ENCODE results near the gene CA12.

The CA12 gene

DNA sequence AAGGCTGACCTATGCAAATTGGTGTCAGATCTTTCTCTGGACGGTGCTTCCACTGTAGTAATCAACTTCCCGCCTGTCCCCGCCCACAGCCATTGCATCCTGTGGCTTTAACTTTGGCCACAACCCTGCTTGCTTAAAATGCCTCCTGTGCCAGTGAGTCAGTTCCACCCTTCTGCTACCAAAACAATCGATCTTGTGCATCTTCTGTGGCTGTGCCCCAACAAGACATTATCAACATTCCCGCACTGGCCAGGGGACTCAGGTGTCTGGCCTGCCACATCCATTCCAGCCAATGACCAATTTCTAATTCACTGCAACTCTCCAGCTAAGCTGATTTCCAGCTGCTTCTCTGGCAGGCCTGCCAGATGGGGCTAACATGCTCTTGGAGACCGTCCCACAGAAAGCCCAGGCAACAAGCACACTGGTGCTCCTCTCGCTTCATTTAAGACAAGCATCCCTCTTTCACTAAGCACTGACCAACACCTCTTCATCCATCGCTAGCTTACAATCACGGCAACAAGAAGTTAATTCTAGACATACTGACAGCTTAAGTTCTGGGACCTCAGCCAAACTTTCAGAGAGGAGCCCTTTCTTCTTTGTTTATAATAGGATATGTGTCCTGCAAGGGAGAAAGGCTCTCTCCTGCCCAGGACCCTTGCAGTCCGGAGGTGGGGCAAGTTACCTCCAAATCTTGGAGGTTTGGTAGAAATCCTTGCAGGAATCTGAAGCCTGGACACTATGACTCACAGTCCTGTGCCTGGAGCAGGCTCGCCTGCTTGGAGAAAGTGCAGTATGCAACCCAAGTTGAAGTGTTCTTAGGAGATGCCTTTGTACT, 6.7 kb downstream of the CA12 start:
- Histone ChIP-seq H3K9me3 (ENCODE audit: control insufficient read depth, insufficient read depth, low read length) (no peaks in the 10 kb centered on the region), H3K4me1 (ENCODE audit: insufficient read depth, low read length) (peaks cover 9% of the 10 kb centered on the region), H3K9ac (ENCODE audit: low read depth, low read length) (no peak overlapping the region), H3K36me3 (ENCODE audit: insufficient read depth, low read length) (no peaks in the 10 kb centered on the region)

DNA sequence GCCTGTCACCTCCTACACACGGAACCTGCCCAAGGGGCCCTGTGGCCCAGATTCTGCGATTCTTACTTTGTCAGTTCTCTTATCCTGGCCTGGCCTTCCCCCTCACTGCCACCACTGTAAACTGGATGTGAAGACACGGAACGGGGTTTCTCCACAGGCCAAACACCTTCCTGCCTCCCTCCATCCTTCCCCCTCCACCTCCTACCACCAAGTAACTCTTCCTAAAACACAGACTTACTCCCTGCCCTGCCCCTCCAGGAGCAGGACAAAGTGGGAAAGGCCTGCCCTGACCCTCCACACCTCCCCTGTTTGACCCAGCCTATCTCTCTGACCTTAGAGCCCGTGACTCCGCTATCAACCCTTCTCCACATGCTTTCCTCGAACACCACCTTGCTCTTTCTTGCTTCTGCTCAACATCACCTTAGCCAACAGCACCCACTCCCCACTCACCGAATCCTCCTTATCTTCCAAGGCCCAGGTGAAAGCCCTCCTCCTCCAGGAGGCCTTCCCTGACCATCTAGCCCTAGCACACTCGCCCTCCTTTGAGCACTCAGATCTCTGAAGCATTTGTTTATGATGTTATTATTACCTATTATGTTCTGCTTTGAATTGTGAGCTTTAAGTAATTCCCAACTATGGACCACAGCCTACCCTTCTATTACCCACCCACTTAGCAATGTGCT, 7.6 kb downstream of the CA12 start:
- Histone ChIP-seq H3K36me3 (ENCODE audit: insufficient read depth, low read length) (no peaks in the 10 kb centered on the region), H3K4me1 (ENCODE audit: insufficient read depth, low read length) (no peaks in the 10 kb centered on the region; the same call in none of the 2 replicates), H3K9ac (ENCODE audit: low read depth, low read length) (no peak overlapping the region), H3K9me3 (ENCODE audit: control insufficient read depth, insufficient read depth, low read length) (no peaks in the 10 kb centered on the region)

DNA sequence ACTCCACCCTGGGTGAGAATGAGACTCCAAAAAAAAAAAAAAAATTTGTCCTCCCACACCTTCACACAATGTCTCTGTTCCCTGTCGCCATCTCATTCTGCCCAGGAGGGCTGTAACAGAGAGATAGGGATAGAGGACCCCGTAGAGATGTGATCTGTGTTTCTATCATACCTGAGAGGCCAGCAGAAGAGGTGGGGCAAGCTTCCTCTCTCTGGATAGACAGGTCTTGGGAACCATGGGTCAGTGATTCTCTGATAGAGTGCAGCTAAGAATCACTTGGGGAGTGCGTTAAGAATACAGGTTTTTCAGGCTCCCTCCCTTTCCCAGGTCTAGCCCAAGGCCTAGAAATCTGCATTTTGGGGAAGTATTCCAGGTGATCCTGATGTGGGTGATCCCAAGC, 8.3 kb downstream of the CA12 start:
- Histone ChIP-seq H3K9ac (ENCODE audit: low read depth, low read length) (no peak overlapping the region), H3K9me3 (ENCODE audit: control insufficient read depth, insufficient read depth, low read length) (no peaks in the 10 kb centered on the region), H3K4me1 (ENCODE audit: insufficient read depth, low read length) (no peaks in the 10 kb centered on the region; the same call in 1 of the 2 replicates), H3K36me3 (ENCODE audit: insufficient read depth, low read length) (no peaks in the 10 kb centered on the region)

DNA sequence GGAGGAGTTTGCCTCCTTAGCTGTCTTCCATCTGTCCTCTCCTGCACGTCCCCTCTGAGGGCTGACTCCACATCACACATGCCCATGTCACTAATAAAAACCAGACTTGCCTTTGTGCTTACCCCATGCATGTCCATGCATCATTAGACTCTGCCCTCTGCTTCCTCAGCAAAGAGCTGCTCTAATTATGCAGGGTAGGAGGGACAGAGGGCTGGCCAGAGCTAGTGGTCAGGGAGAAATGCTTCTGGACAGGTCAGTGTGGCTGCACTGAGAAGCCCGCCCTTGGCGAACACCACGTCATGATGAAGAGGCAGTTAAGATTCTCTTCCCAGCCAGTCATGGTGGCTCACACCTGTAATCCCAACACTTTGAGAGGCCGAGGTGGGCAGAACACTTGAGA, 8.9 kb downstream of the CA12 start:
- no peaks in the 10 kb centered on the region; the same call in 1 of the 2 replicates for H3K4me1 ChIP-seq (ENCODE audit: insufficient read depth, low read length)

GRCh38 chr15:63372018-63372705, 9.5 kb downstream of the CA12 start:
- Histone ChIP-seq H3K9ac (ENCODE audit: low read depth, low read length) (no peak overlapping the region), H3K9me3 (ENCODE audit: control insufficient read depth, insufficient read depth, low read length) (no peaks in the 10 kb centered on the region), H3K4me1 (ENCODE audit: insufficient read depth, low read length) (no peaks in the 10 kb centered on the region; the same call in 1 of the 2 replicates)

More for the DNA sequence above, 8.9 kb downstream of the CA12 start:
- Histone ChIP-seq H3K36me3 (ENCODE audit: insufficient read depth, low read length) (no peaks in the 10 kb centered on the region), H3K9ac (ENCODE audit: low read depth, low read length) (no peak overlapping the region), H3K9me3 (ENCODE audit: control insufficient read depth, insufficient read depth, low read length) (no peaks in the 10 kb centered on the region)

GRCh38 chr15:63371297-63371918, 10.2 kb downstream of the CA12 start:
- Histone ChIP-seq H3K9ac (ENCODE audit: low read depth, low read length) (no peak overlapping the region), H3K36me3 (ENCODE audit: insufficient read depth, low read length) (no peaks in the 10 kb centered on the region), H3K4me1 (ENCODE audit: insufficient read depth, low read length) (no peaks in the 10 kb centered on the region; the same call in 1 of the 2 replicates), H3K9me3 (ENCODE audit: control insufficient read depth, insufficient read depth, low read length) (no peaks in the 10 kb centered on the region)

More at GRCh38 chr15:63372018-63372705, 9.5 kb downstream of the CA12 start:
- H3K36me3 ChIP-seq (ENCODE audit: insufficient read depth, low read length), result no peaks in the 10 kb centered on the region

DNA sequence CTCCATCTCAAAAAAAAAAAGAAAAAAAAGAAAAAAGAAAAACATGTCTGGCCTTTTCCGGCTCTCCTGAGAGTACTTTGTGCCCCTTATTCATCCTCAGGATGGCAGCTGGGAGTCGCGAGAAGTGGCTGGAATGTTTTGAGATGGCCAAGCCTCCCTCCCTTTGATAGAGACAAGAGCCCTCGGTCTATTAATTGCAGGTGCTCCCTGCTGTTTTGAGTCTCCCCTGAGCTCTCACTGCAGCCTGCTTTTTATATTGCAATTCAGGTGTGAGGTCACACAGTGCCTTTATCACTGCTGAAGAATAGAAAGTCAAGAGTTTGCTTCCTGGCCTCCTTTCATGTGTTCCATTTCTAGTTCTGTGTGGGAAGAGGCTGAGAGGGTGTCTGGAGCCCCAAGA, 10.9 kb downstream of the CA12 start:
- no peak overlapping the region for H3K9ac ChIP-seq (ENCODE audit: low read depth, low read length)
- H3K4me1 ChIP-seq (ENCODE audit: insufficient read depth, low read length), result no peaks in the 10 kb centered on the region; the same call in 1 of the 2 replicates
- no peaks in the 10 kb centered on the region for H3K36me3 ChIP-seq (ENCODE audit: insufficient read depth, low read length)
- H3K9me3 ChIP-seq (ENCODE audit: control insufficient read depth, insufficient read depth, low read length), result no peaks in the 10 kb centered on the region

DNA sequence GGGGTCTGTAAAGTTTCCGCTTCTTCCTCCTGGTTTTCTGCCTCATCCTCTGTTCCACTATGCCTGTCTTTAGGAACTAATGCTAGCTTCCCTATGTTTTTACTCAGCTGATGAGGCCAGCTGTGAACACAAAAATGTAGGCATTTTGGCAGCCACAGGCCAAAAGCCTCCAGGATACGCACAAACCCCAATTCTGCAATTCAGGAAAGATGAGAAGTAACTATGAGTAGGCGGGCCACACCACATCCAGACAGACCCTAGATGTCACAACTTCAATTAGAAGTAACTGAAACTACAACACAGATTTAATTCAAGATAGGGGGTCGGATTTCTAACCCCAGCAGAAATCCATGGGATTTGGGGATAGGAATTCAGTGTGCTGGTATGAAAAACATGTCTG, 11.9 kb downstream of the CA12 start:
- H3K36me3 ChIP-seq (ENCODE audit: insufficient read depth, low read length), result no peaks in the 10 kb centered on the region
- H3K9me3 ChIP-seq (ENCODE audit: control insufficient read depth, insufficient read depth, low read length), result no peaks in the 10 kb centered on the region
- no peaks in the 10 kb centered on the region; the same call in 1 of the 2 replicates for H3K4me1 ChIP-seq (ENCODE audit: insufficient read depth, low read length)
- no peak overlapping the region for H3K9ac ChIP-seq (ENCODE audit: low read depth, low read length)

DNA sequence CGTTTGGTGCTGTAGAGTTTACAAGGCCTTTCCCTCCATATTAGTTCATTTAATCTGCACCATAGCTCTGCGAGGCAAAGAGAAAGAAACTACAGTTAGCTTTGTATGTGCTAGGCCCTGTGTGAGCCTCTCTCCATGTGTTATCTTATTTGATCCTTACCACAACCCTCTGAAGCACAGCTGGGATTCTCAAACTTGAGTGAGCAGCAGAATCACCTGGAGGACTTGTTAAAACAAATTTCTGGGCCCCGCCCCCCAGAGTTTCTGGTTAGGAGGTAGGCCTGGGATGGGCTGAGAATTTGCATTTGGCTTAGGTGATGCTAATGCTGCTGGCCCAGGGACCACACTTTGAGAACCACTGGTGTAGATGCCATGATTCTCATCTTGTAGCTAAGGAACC, 12.3 kb downstream of the CA12 start:
- H3K36me3 ChIP-seq (ENCODE audit: insufficient read depth, low read length), result no peaks in the 10 kb centered on the region
- H3K9ac ChIP-seq (ENCODE audit: low read depth, low read length), result no peak overlapping the region
- H3K9me3 ChIP-seq (ENCODE audit: control insufficient read depth, insufficient read depth, low read length), result no peaks in the 10 kb centered on the region
- H3K4me1 ChIP-seq (ENCODE audit: insufficient read depth, low read length), result no peaks in the 10 kb centered on the region; the same call in 1 of the 2 replicates

DNA sequence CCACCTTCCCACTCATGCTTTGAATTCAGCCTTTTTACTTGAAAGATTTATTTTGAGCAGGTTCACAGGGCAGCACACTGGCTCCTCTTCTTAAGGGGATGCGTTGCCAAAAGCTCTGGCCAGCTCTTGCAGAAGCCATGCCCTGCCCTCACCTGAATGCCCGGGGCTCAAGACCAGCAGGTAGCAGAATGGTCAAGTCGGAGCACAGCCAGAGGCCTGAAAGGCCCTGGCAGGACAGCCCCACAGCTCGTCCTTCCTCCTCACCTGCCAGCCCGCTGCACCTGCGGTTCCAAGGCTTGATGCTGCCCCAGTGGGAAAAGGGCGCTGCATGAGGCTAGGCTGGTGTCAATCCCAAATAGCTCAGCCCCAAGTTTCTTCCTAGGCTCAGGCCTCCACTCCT, 13.1 kb downstream of the CA12 start:
- Histone ChIP-seq H3K4me1 (ENCODE audit: insufficient read depth, low read length) (no peaks in the 10 kb centered on the region; the same call in 1 of the 2 replicates), H3K9me3 (ENCODE audit: control insufficient read depth, insufficient read depth, low read length) (no peaks in the 10 kb centered on the region), H3K36me3 (ENCODE audit: insufficient read depth, low read length) (no peaks in the 10 kb centered on the region), H3K9ac (ENCODE audit: low read depth, low read length) (no peak overlapping the region)

GRCh38 chr15:63367900-63368299, 13.7 kb downstream of the CA12 start:
- Histone ChIP-seq H3K36me3 (ENCODE audit: insufficient read depth, low read length) (no peaks in the 10 kb centered on the region), H3K9me3 (ENCODE audit: control insufficient read depth, insufficient read depth, low read length) (no peaks in the 10 kb centered on the region), H3K4me1 (ENCODE audit: insufficient read depth, low read length) (peaks cover 4% of the 10 kb centered on the region; the same call in 1 of the 2 replicates), H3K9ac (ENCODE audit: low read depth, low read length) (no peak overlapping the region)

- no peaks in the 10 kb centered on the region for H3K9me3 ChIP-seq (ENCODE audit: control insufficient read depth, insufficient read depth, low read length)
- no peaks in the 10 kb centered on the region for H3K36me3 ChIP-seq (ENCODE audit: insufficient read depth, low read length)
- H3K9ac ChIP-seq (ENCODE audit: low read depth, low read length), result no peak overlapping the region
- H3K4me1 ChIP-seq (ENCODE audit: insufficient read depth, low read length), result peaks cover 7% of the 10 kb centered on the region
These were observed 14.3 kb downstream of the CA12 start for GRCh38 chr15:63367390-63367789.

DNA sequence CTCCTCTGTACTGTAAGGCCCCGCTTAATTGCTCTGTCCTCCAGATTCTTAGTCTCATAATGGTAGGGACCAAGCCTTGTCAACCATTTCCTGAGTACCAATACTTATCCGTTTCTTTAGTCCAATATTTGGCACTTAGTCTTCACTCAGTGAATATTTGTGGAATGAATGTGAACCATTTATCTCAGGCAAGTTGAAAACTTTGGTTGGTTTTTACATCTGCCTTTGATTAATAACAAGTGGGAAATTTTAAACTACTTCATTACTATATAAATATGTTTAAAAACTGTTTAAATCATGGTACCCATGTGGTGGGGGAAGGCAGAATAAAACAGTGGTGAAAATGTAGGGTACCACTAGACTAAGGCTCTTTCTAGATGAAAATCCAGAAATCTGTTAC, 15.2 kb downstream of the CA12 start:
- peaks cover 10% of the 10 kb centered on the region for H3K4me1 ChIP-seq (ENCODE audit: insufficient read depth, low read length)
- no peaks in the 10 kb centered on the region for H3K36me3 ChIP-seq (ENCODE audit: insufficient read depth, low read length)
- H3K9me3 ChIP-seq (ENCODE audit: control insufficient read depth, insufficient read depth, low read length), result no peaks in the 10 kb centered on the region
- H3K9ac ChIP-seq (ENCODE audit: low read depth, low read length), result no peak overlapping the region

DNA sequence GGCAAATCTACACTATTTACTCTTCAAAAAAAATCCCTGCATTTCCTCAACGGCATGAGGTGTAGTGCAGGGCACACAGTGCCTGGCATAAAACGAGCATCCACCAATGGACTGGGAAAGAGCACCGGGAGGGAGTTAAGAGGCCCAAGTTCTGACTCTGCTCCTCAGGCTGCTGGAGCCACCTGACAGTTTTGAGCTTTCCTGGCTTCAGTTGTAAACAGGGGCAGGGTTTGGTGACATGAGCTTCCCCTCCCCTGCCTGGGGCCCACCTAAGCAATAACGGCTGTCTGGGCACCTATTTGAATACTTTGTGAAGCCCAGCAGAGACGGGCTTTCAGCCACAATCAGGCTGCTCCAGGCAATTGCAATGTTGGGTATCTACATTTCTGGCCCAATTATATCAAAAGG, 16.4 kb downstream of the CA12 start:
- Histone ChIP-seq H3K4me1 (ENCODE audit: insufficient read depth, low read length) (peaks cover 10% of the 10 kb centered on the region), H3K36me3 (ENCODE audit: insufficient read depth, low read length) (no peaks in the 10 kb centered on the region), H3K9me3 (ENCODE audit: control insufficient read depth, insufficient read depth, low read length) (no peaks in the 10 kb centered on the region), H3K9ac (ENCODE audit: low read depth, low read length) (no peak overlapping the region)
